H1 (cell line): Measurements from ENCODE around the gene TAPBPL. TPM values are rescaled to one million over a fixed set of nuclear protein-coding genes. Genes with fewer than 3 reads are reported as not detected.

Experiments used
- CTCF ChIA-PET: fragments of 300-600 bp; sonication (Branson Sonifier 250); formaldehyde crosslinking; loops from one replicate; lab custom pipeline; 2021; ENCODE audit not compliant: partially characterized antibody; lab: Charles Lee
- POLR2A ChIA-PET: fragments of 300-600 bp; sonication (Branson Sonifier 250); formaldehyde crosslinking; loops from one replicate; lab custom pipeline; 2021; ENCODE audit warnings: inconsistent platforms; ENCODE audit not compliant: partially characterized antibody; lab: Charles Lee
- DNase-seq, 2 experiments: peaks; one replicate each; pipeline versions ENCODE4 v3.0.0 to v3.0.0-alpha.2; 2010 to 2022; ENCODE audit warnings: low spot score in 2 of 2, low read depth in 1 of 2, mixed read lengths in 1 of 2
- FAIRE-seq: peaks from 2 replicates; lab custom pipeline; 2011; peaks lifted over from hg19 to GRCh38; lab: Jason Lieb, UNC
- H2AFZ ChIP-seq: 2 replicates; pipeline ENCODE4 v1.8.1; 2012; ENCODE audit warnings: low read length, inconsistent platforms
- H2AK5ac ChIP-seq: 2 replicates; pipeline ENCODE4 v1.6.1; 2013; ENCODE audit warnings: low read depth, low read length
- H2BK120ac ChIP-seq: replicated peaks from 2 replicates; pipeline ENCODE3; 2013; ENCODE audit warnings: low read depth, low read length, inconsistent platforms
- H2BK12ac ChIP-seq: 2 replicates; pipeline ENCODE4 v1.6.1; 2013; ENCODE audit warnings: low read depth, low read length
- H2BK15ac ChIP-seq: 2 replicates; pipeline ENCODE4 v1.6.1; 2013; ENCODE audit warnings: low read length
- H2BK20ac ChIP-seq: 2 replicates; pipeline ENCODE4 v1.6.1; 2013; ENCODE audit warnings: low read length
- H2BK5ac ChIP-seq: 2 replicates; pipeline ENCODE4 v1.6.1; 2013; ENCODE audit warnings: low read depth, low read length
- H3K14ac ChIP-seq: 2 replicates; pipeline ENCODE4 v1.6.1; 2013; ENCODE audit warnings: inconsistent platforms; ENCODE audit not compliant: insufficient read length
- H3K18ac ChIP-seq: 2 replicates; pipeline ENCODE4 v1.6.1; 2013; ENCODE audit warnings: low read length; ENCODE audit errors: extremely low read depth
- H3K23ac ChIP-seq: 2 replicates; pipeline ENCODE4 v1.6.1; 2013; ENCODE audit warnings: inconsistent platforms; ENCODE audit not compliant: insufficient read length
- H3K23me2 ChIP-seq: 2 replicates; pipeline ENCODE4 v1.6.1; 2013; ENCODE audit warnings: low read depth, low read length
- H3K27ac ChIP-seq: 2 replicates; pipeline ENCODE4 v1.6.1; 2011; ENCODE audit warnings: low read depth, low read length, inconsistent platforms
- H3K27me3 ChIP-seq, 4 experiments: replicated peaks in 1 of 4; 1 replicate in 1 of 4; 2 replicates in 3 of 4; pipeline versions ENCODE4 v1.6.1 to v1.8.1; 2011 to 2013; ENCODE audit warnings: low read length in 3 of 4, mild to moderate bottlenecking in 3 of 4, inconsistent platforms in 2 of 4, mixed read lengths in 2 of 4, moderate library complexity in 1 of 4; ENCODE audit not compliant: control insufficient read depth in 3 of 4, insufficient read depth in 3 of 4; ENCODE audit errors: extremely low read depth in 1 of 4
- H3K36me3 ChIP-seq, 4 experiments: 2 replicates each; pipeline versions ENCODE4 v1.6.1 to v1.8.1; 2011 to 2013; ENCODE audit warnings: mild to moderate bottlenecking in 4 of 4, low read length in 3 of 4, moderate library complexity in 2 of 4, control low read depth in 1 of 4, inconsistent platforms in 1 of 4; ENCODE audit not compliant: insufficient read depth in 4 of 4, control insufficient read depth in 2 of 4
- H3K4ac ChIP-seq: replicated peaks from 2 replicates; pipeline ENCODE3; 2013; ENCODE audit warnings: low read length, low read depth, mixed read lengths, inconsistent platforms; ENCODE audit not compliant: insufficient read length
- H3K4me1 ChIP-seq, 4 experiments: replicated peaks in 1 of 4; 1 replicate in 1 of 4; 2 replicates in 3 of 4; pipeline versions ENCODE4 v1.6.1 to v1.8.1; 2011 to 2013; ENCODE audit warnings: low read length in 3 of 4, inconsistent platforms in 2 of 4, mixed read lengths in 1 of 4; ENCODE audit not compliant: insufficient read depth in 4 of 4, control insufficient read depth in 3 of 4
- H3K4me2 ChIP-seq, 2 experiments: 2 replicates each; pipeline versions ENCODE4 v1.6.1 to v1.8.1; 2011 to 2013; ENCODE audit warnings: low read depth in 2 of 2, low read length in 2 of 2, control low read depth in 1 of 2, inconsistent platforms in 1 of 2, mild to moderate bottlenecking in 1 of 2; ENCODE audit not compliant: insufficient read depth in 1 of 2
- H3K4me3 ChIP-seq, 4 experiments: fragments of 200-600, 300-600 bp in 1 of 4; sonication (generic), shearing (Covaris generic), sonication (Bioruptor Twin) in 1 of 4; 2 replicates each; pipeline versions ENCODE4 v1.5.1 to v1.8.1; 2011 to 2016; ENCODE audit warnings: low read length in 4 of 4, low read depth in 3 of 4, control low read depth in 2 of 4, inconsistent platforms in 2 of 4, mild to moderate bottlenecking in 2 of 4, mixed read lengths in 1 of 4, moderate library complexity in 1 of 4; ENCODE audit not compliant: insufficient read depth in 2 of 4; ENCODE audit errors: extremely low read depth in 1 of 4
- H3K56ac ChIP-seq: replicated peaks from 2 replicates; pipeline ENCODE3; 2013; ENCODE audit warnings: low read depth, mild to moderate bottlenecking, mixed read lengths, low read length, inconsistent platforms; ENCODE audit not compliant: insufficient read length
- H3K79me1 ChIP-seq: 2 replicates; pipeline ENCODE4 v1.6.1; 2013; ENCODE audit warnings: low read depth, low read length, control low read depth
- H3K79me2 ChIP-seq, 2 experiments: 2 replicates each; pipeline versions ENCODE4 v1.6.1 to v1.8.1; 2012 to 2013; ENCODE audit warnings: low read length in 2 of 2, mild to moderate bottlenecking in 2 of 2, inconsistent platforms in 1 of 2; ENCODE audit not compliant: insufficient read depth in 2 of 2, control insufficient read depth in 1 of 2
- H3K9ac ChIP-seq, 4 experiments: replicated peaks in 1 of 4; 1 replicate in 1 of 4; 2 replicates in 3 of 4; pipeline versions ENCODE4 v1.6.1 to v1.8.1; 2011 to 2013; ENCODE audit warnings: low read depth in 3 of 4, low read length in 3 of 4, control low read depth in 2 of 4, mild to moderate bottlenecking in 2 of 4, moderate library complexity in 2 of 4, inconsistent platforms in 1 of 4; ENCODE audit errors: extremely low read depth in 1 of 4
- H3K9me3 ChIP-seq, 2 experiments: 2 replicates each; pipeline versions ENCODE4 v1.6.1 to v1.8.1; 2012 to 2013; ENCODE audit warnings: mild to moderate bottlenecking in 2 of 2, moderate library complexity in 2 of 2, control low read depth in 1 of 2, inconsistent platforms in 1 of 2, low read depth in 1 of 2, low read length in 1 of 2, mixed read lengths in 1 of 2; ENCODE audit not compliant: insufficient read depth in 2 of 2
- H4K20me1 ChIP-seq, 2 experiments: replicated peaks in 1 of 2; 2 replicates each; pipeline versions ENCODE3 to v1.8.1; 2011 to 2013; ENCODE audit warnings: inconsistent platforms in 2 of 2, low read length in 2 of 2, mild to moderate bottlenecking in 1 of 2; ENCODE audit not compliant: insufficient read depth in 2 of 2, control insufficient read depth in 1 of 2
- H4K5ac ChIP-seq: 2 replicates; pipeline ENCODE4 v1.6.1; 2013; ENCODE audit warnings: low read length, low read depth, mixed read lengths, inconsistent platforms; ENCODE audit not compliant: insufficient read length
- H4K8ac ChIP-seq: 2 replicates; pipeline ENCODE4 v1.8.0; 2013; ENCODE audit warnings: mild to moderate bottlenecking, moderate library complexity, low read length, inconsistent platforms; ENCODE audit not compliant: insufficient read depth; ENCODE audit errors: extremely low read depth
- H4K91ac ChIP-seq: replicated peaks from 2 replicates; pipeline ENCODE3; 2013; ENCODE audit warnings: low read length, mixed read lengths, inconsistent platforms; ENCODE audit not compliant: insufficient read length
- GABPA ChIP-seq: IDR thresholded peaks from 2 replicates; pipeline ENCODE4 v1.6.1; 2011; ENCODE audit warnings: mild to moderate bottlenecking, low read length, moderate library complexity, borderline replicate concordance; ENCODE audit not compliant: insufficient read depth
- HDAC2 ChIP-seq, 2 experiments: fragments of 300-600 bp in 1 of 2; sonication (generic) in 1 of 2; IDR thresholded peaks; 2 replicates each; pipeline ENCODE4 v1.6.1; 2011 to 2012; ENCODE audit warnings: low read depth in 2 of 2, low read length in 2 of 2, mild to moderate bottlenecking in 2 of 2, moderate library complexity in 2 of 2, borderline replicate concordance in 1 of 2, inconsistent platforms in 1 of 2
- RBBP5 ChIP-seq: IDR thresholded peaks from 2 replicates; pipeline ENCODE4 v1.7.1; 2012; ENCODE audit warnings: low read depth, mild to moderate bottlenecking, inconsistent platforms, low read length, moderate library complexity, borderline replicate concordance
- WGBS, 2 experiments: shearing (Covaris generic) in 1 of 2; methylation state at CpG; one replicate each; pipeline versions ENCODE4 v1.1.6 to v1.1.7; 2013 to 2015; ENCODE audit warnings: low lambda C conversion rate in 2 of 2, mixed read lengths in 2 of 2, inconsistent platforms in 1 of 2, low coverage in 1 of 2, missing lambda C conversion rate in 1 of 2; ENCODE audit not compliant: insufficient replicate concordance in 2 of 2, insufficient coverage in 1 of 2, insufficient read length in 1 of 2; ENCODE audit errors: extremely low coverage in 1 of 2, missing lambda C conversion rate in 1 of 2; 5-methylcytosine and 5-hydroxymethylcytosine counted together
- polyA plus RNA-seq, 7 experiments: library from polyadenylated mRNA; depleted of rRNA in 3 of 7; stranded (reverse) in 5 of 7; unstranded in 2 of 7; fragments of >200 nt in 5 of 7; fragments of 200-250 nt in 2 of 7; gene quantifications; 1 replicate in 5 of 7; 2 replicates in 1 of 7; 4 replicates in 1 of 7; pipeline versions ENCODE4 v1.2.1 to v1.2.3, GENCODE V29; 2011 to 2013; ENCODE audit warnings: missing spikeins in 2 of 7, mixed read lengths in 2 of 7
- total RNA-seq: library from RNA; stranded (reverse); fragmentation: NEBNext Ultra II Directional; extraction: Animal tissue kit (Norgen Biotek cat#: 25700); gene quantifications from 2 replicates; pipeline ENCODE4 v1.2.1, GENCODE V29; 2021

Gene TAPBPL
- total and polyA plus RNA-seq, 2 of the 8 experiments (the other 6 are each of a cell fraction or from before 2014, with no cell fraction given), result 0.61 to 1.5 TPM

- Histone ChIP-seq H3K4me3 (peak overlapping the region in 1 of 4 experiments; percentile 87; a peak in 2 of 8 replicates), H2AFZ (no peak overlapping the region), H3K4me1 (peaks cover 3 to 7% (median 3%) of the 10 kb centered on the region in 4 experiments; a peak in 3 of 7 replicates), H3K23ac (no peak overlapping the region), H3K9ac (no peak overlapping the region), H2BK12ac (no peak overlapping the region), H3K14ac (no peak overlapping the region), H3K27ac (no peak overlapping the region), H3K56ac (no peak overlapping the region), H3K4ac (no peak overlapping the region), H3K23me2 (peaks cover 12% of the 10 kb centered on the region), H2BK15ac (no peak overlapping the region), H3K36me3 (peaks cover 5 to 18% (median 9%) of the 10 kb centered on the region in 4 experiments; a peak in 6 of 8 replicates), H4K5ac (no peak overlapping the region), H3K4me2 (peak overlapping the region; percentile 8 to 97; a peak in 1 of 4 replicates), H2BK5ac (no peak overlapping the region), H3K79me1 (peaks cover 4% of the 10 kb centered on the region), H3K79me2 (peaks cover 0 to 15% of the 10 kb centered on the region in 2 experiments; a peak in 2 of 4 replicates), H4K8ac (no peak overlapping the region), H3K18ac (no peak overlapping the region), H2BK20ac (no peak overlapping the region), H2AK5ac (no peak overlapping the region), H2BK120ac (no peak overlapping the region), H3K27me3 (no peaks in the 10 kb centered on the region; a peak in 1 of 7 replicates), H4K91ac (no peak overlapping the region), H4K20me1 (peaks cover 0 to 10% of the 10 kb centered on the region in 2 experiments), H3K9me3 (no peaks in the 10 kb centered on the region)
- 85% methylated on average over 6 of the region's 6 CpGs; no CpG with 5 or more reads in 1 of the 2 experiments for WGBS, 2 experiments
- ChIA-PET CTCF (interaction anchor here (0.9 to 1.5 kb wide), 3 partner anchors 45 to 185 kb away, joined by 3 to 8 read pairs (median 4); no protein-coding TSS in a partner anchor), POLR2A (interaction anchor here (1.7 to 6.1 kb wide), 12 partner anchors 11 to 185 kb away, joined by 3 to 84 read pairs (median 25); partner anchors contain the start of genes CD27, GAPDH, MRPL51 and NCAPD2)
- DNase-seq (no peak), FAIRE-seq (no peak)
- TF ChIP-seq HDAC2 (IDR thresholded peaks at IDR 0.05; ENCODE audit: borderline replicate concordance in 1 of 2, low read depth in 2 of 2, low read length in 2 of 2) (no peak), RBBP5 (no peak), GABPA (no peak)
Measured at GRCh38 chr12:6469092-6469491, 17.2 kb downstream of the TAPBPL start.
